Keratinocyte (primary cell): ENCODE results near the gene DUSP28.

Experiments
- CTCF ChIP-seq, 3 experiments: IDR thresholded peaks in 1 of 3; conservative IDR thresholded peaks in 1 of 3; optimal IDR thresholded peaks in 1 of 3; 2 replicates in 2 of 3; 3 replicates in 1 of 3; pipeline versions ENCODE3 to v1.5.1; 2011; ENCODE audit warnings: low read length in 3 of 3, mild to moderate bottlenecking in 3 of 3, moderate library complexity in 2 of 3, control low read depth in 1 of 3, inconsistent platforms in 1 of 3; ENCODE audit not compliant: insufficient read depth in 2 of 3; ENCODE audit errors: extremely low read depth in 1 of 3
- EZH2 ChIP-seq: IDR thresholded peaks from one replicate; pipeline ENCODE4 v1.6.1; 2012; ENCODE audit warnings: inconsistent platforms, mild to moderate bottlenecking, low read length, moderate library complexity

GRCh38 chr2:240597419-240598181 lies 37.4 kb downstream of the DUSP28 start:
- no peak for TF ChIP-seq CTCF (optimal IDR thresholded peaks at IDR 0.05 in 1 of 3, IDR thresholded peaks at IDR 0.05 in 1 of 3, conservative IDR thresholded peaks at IDR 0.05 in 1 of 3; ENCODE audit: extremely low read depth in 1 of 3, insufficient read depth in 2 of 3, low read length in 3 of 3)
- no peak for TF ChIP-seq EZH2
